Measurements from ENCODE around the gene LRRC4. TPM values are rescaled to one million over a fixed set of nuclear protein-coding genes. Genes with fewer than 3 reads are reported as not detected.

The LRRC4 gene
- total RNA-seq, 1 donor from 2014 or later, result 6.4 TPM

- Histone ChIP-seq H3K9me3 (no peaks in the 10 kb centered on the region), H3K4me1 (no peaks in the 10 kb centered on the region), H3K27me3 (no peaks in the 10 kb centered on the region), H3K4me3 (no peak overlapping the region), H3K36me3 (no peaks in the 10 kb centered on the region), H3K27ac (no peak overlapping the region)
- DNase-seq, result no peak
- TF ChIP-seq CTCF (IDR thresholded peaks at IDR 0.05), result no peak
- no peak for ATAC-seq
- intact Hi-C loops (cut with DNase I), result no loop called here
Observed at GRCh38 chr7:128066395-128066794, 35.2 kb upstream of the LRRC4 start.

- Histone ChIP-seq H3K4me3 (no peak overlapping the region), H3K4me1 (no peaks in the 10 kb centered on the region), H3K27ac (no peak overlapping the region), H3K9me3 (no peaks in the 10 kb centered on the region), H3K27me3 (no peaks in the 10 kb centered on the region), H3K36me3 (no peaks in the 10 kb centered on the region)
- TF ChIP-seq CTCF (IDR thresholded peaks at IDR 0.05), result no peak
- intact Hi-C loops (cut with DNase I), result no loop called here
- DNase-seq, result no peak
- ATAC-seq, result no peak
Observed at GRCh38 chr7:128065872-128066271, 34.6 kb upstream of the LRRC4 start.

GRCh38 chr7:128063088-128063487 is 31.9 kb upstream of the LRRC4 start:
- Histone ChIP-seq H3K4me1 (no peaks in the 10 kb centered on the region), H3K4me3 (no peak overlapping the region), H3K27me3 (no peaks in the 10 kb centered on the region), H3K27ac (no peak overlapping the region), H3K36me3 (no peaks in the 10 kb centered on the region), H3K9me3 (no peaks in the 10 kb centered on the region)
- TF ChIP-seq CTCF (IDR thresholded peaks at IDR 0.05), result no peak
- ATAC-seq (no peak), DNase-seq (no peak)
- intact Hi-C loops (cut with DNase I), result no loop called here

GRCh38 chr7:128060018-128060417 is 28.8 kb upstream of the LRRC4 start:
- DNase-seq (no peak), ATAC-seq (no peak)
- no peak overlapping the region for H3K27ac ChIP-seq
- no peak overlapping the region for H3K4me3 ChIP-seq
- intact Hi-C loops (cut with DNase I), result no loop called here
- no peak for TF ChIP-seq CTCF (IDR thresholded peaks at IDR 0.05)
- H3K27me3 ChIP-seq, result no peaks in the 10 kb centered on the region
- H3K36me3 ChIP-seq, result no peaks in the 10 kb centered on the region
- H3K4me1 ChIP-seq, result no peaks in the 10 kb centered on the region
- H3K9me3 ChIP-seq, result no peaks in the 10 kb centered on the region

- Histone ChIP-seq H3K27me3 (no peaks in the 10 kb centered on the region), H3K4me1 (no peaks in the 10 kb centered on the region), H3K27ac (no peak overlapping the region), H3K9me3 (no peaks in the 10 kb centered on the region), H3K36me3 (no peaks in the 10 kb centered on the region), H3K4me3 (no peak overlapping the region)
- TF ChIP-seq CTCF (IDR thresholded peaks at IDR 0.05), result no peak
- ATAC-seq, result no peak
- no peak for DNase-seq
- intact Hi-C loops (cut with DNase I), result no loop called here
Observed at GRCh38 chr7:128059143-128059988, 28.1 kb upstream of the LRRC4 start.
